ENCODE measurements around the gene CCDC200. TPM values are rescaled to one million over a fixed set of nuclear protein-coding genes. Genes with fewer than 3 reads are reported as not detected.
"Not testable (repeated sequence)": the region's sequence is repeated elsewhere in the genome, so short reads cannot be mapped to it uniquely, and the experiment has no call there.

Gene CCDC200
- polyA plus RNA-seq, 1 donor from 2014 or later, result not detected

- H3K27me3 ChIP-seq (ENCODE audit: insufficient read depth, low read depth, low read length), result no peaks in the 10 kb centered on the region
- H2AFZ ChIP-seq (ENCODE audit: low read depth, low read length), result no peak overlapping the region
- no peaks in the 10 kb centered on the region for H3K9me2 ChIP-seq (ENCODE audit: insufficient read depth, low read length)
- no peak overlapping the region for H3K27ac ChIP-seq (ENCODE audit: low read length)
- TF ChIP-seq TAF1 (IDR thresholded peaks at IDR 0.05; ENCODE audit: low read depth), result no peak
- no peak for TF ChIP-seq REST (IDR thresholded peaks at IDR 0.05; ENCODE audit: borderline replicate concordance)
- TF ChIP-seq MXI1 (conservative IDR thresholded peaks at IDR 0.05; ENCODE audit: poor library complexity, severe bottlenecking), result no peak
- TF ChIP-seq POLR2AphosphoS5 (IDR thresholded peaks at IDR 0.05), result no peak
- no peak for TF ChIP-seq CTCF (IDR thresholded peaks at IDR 0.05; ENCODE audit: poor library complexity, severe bottlenecking)
- no peak for TF ChIP-seq EP300 (conservative IDR thresholded peaks at IDR 0.05; ENCODE audit: poor library complexity, severe bottlenecking)
- TF ChIP-seq EZH2 (IDR thresholded peaks at IDR 0.05; ENCODE audit: borderline replicate concordance, insufficient read depth, low read length, poor library complexity, severe bottlenecking), result no peak
- TF ChIP-seq RAD21 (conservative IDR thresholded peaks at IDR 0.05), result no peak
- TF ChIP-seq SMC3 (conservative IDR thresholded peaks at IDR 0.05; ENCODE audit: poor library complexity), result no peak
- no peaks in the 10 kb centered on the region for H3K9me3 ChIP-seq (ENCODE audit: low read length)
- no peak overlapping the region for H3K4me2 ChIP-seq (ENCODE audit: low read length)
- no peak overlapping the region for H3K4me3 ChIP-seq (ENCODE audit: low read length)
- H3F3A ChIP-seq (ENCODE audit: insufficient read depth, low read length, poor library complexity, severe bottlenecking), result no peaks in the 10 kb centered on the region
- H4K20me1 ChIP-seq (ENCODE audit: insufficient read depth), result no peaks in the 10 kb centered on the region
- no peaks in the 10 kb centered on the region for H3K36me3 ChIP-seq (ENCODE audit: insufficient read depth, low read length)
- no peak overlapping the region for H3K9ac ChIP-seq (ENCODE audit: low read length)
- no peaks in the 10 kb centered on the region for H3K79me2 ChIP-seq (replicated peaks; ENCODE audit: insufficient read depth, low read length)
These were observed 28.8 kb downstream of the CCDC200 start for GRCh38 chr17:43199633-43200032.

- Histone ChIP-seq H3K4me3 (ENCODE audit: low read length) (no peak overlapping the region), H3K9ac (ENCODE audit: low read length) (no peak overlapping the region), H4K20me1 (ENCODE audit: insufficient read depth) (no peaks in the 10 kb centered on the region), H3F3A (ENCODE audit: insufficient read depth, low read length, poor library complexity, severe bottlenecking) (no peaks in the 10 kb centered on the region), H3K27me3 (ENCODE audit: insufficient read depth, low read depth, low read length) (no peaks in the 10 kb centered on the region), H3K9me2 (ENCODE audit: insufficient read depth, low read length) (no peaks in the 10 kb centered on the region), H3K9me3 (ENCODE audit: low read length) (no peaks in the 10 kb centered on the region), H3K4me2 (ENCODE audit: low read length) (no peak overlapping the region), H3K36me3 (ENCODE audit: insufficient read depth, low read length) (no peaks in the 10 kb centered on the region), H3K79me2 (replicated peaks; ENCODE audit: insufficient read depth, low read length) (no peaks in the 10 kb centered on the region), H3K27ac (ENCODE audit: low read length) (no peak overlapping the region), H2AFZ (ENCODE audit: low read depth, low read length) (no peak overlapping the region)
- TF ChIP-seq REST (IDR thresholded peaks at IDR 0.05; ENCODE audit: borderline replicate concordance) (no peak), CTCF (IDR thresholded peaks at IDR 0.05; ENCODE audit: poor library complexity, severe bottlenecking) (no peak), TAF1 (IDR thresholded peaks at IDR 0.05; ENCODE audit: low read depth) (no peak), SMC3 (conservative IDR thresholded peaks at IDR 0.05; ENCODE audit: poor library complexity) (no peak), MXI1 (conservative IDR thresholded peaks at IDR 0.05; ENCODE audit: poor library complexity, severe bottlenecking) (no peak), EP300 (conservative IDR thresholded peaks at IDR 0.05; ENCODE audit: poor library complexity, severe bottlenecking) (no peak), RAD21 (conservative IDR thresholded peaks at IDR 0.05) (no peak), POLR2AphosphoS5 (IDR thresholded peaks at IDR 0.05) (no peak), EZH2 (IDR thresholded peaks at IDR 0.05; ENCODE audit: borderline replicate concordance, insufficient read depth, low read length, poor library complexity, severe bottlenecking) (no peak)
These were observed 35.2 kb downstream of the CCDC200 start for GRCh38 chr17:43193251-43193650.

- not testable (repeated sequence) for H3F3A ChIP-seq (ENCODE audit: insufficient read depth, low read length, poor library complexity, severe bottlenecking); H3K4me3 ChIP-seq (ENCODE audit: low read length); H4K20me1 ChIP-seq (ENCODE audit: insufficient read depth); H3K9me2 ChIP-seq (ENCODE audit: insufficient read depth, low read length); H3K27me3 ChIP-seq (ENCODE audit: insufficient read depth, low read depth, low read length); H3K4me2 ChIP-seq (ENCODE audit: low read length); H3K27ac ChIP-seq (ENCODE audit: low read length); H3K79me2 ChIP-seq (replicated peaks; ENCODE audit: insufficient read depth, low read length); H2AFZ ChIP-seq (ENCODE audit: low read depth, low read length); H3K9me3 ChIP-seq (ENCODE audit: low read length); H3K36me3 ChIP-seq (ENCODE audit: insufficient read depth, low read length); H3K9ac ChIP-seq (ENCODE audit: low read length)
These were observed 41.8 kb downstream of the CCDC200 start for GRCh38 chr17:43186656-43187055.

Measured in neural cell (in vitro differentiated cells).